ENCODE measurements around the gene LYVE1. TPM values are rescaled to one million over a fixed set of nuclear protein-coding genes. Genes with fewer than 3 reads are reported as not detected.

The LYVE1 gene
- total RNA-seq, 1 donor from 2014 or later: not detected

DNA sequence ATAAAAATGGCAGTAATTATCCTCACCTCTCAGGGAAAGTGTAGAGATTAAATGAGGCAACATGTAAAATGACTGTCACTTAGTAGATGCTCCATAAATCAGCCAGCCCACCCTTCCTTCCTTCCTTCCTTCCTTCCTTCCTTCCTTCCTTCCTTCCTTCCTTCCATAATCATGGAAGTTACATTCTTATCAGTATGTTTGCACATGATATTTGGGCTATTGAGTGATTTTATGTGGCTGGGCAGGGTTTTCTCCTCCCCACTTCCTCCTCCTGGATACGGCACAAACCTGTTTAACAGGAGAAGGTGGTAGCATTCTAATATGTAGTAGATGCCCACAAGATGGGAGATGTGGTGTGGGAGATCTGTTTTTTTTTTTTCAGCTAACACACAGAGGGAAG is 11.9 kb downstream of the LYVE1 start:
- H3K27me3 ChIP-seq (ENCODE audit: control insufficient read depth, insufficient read depth, low read length): no peaks in the 10 kb centered on the region
- no peak overlapping the region for H3K4me3 ChIP-seq (ENCODE audit: low read depth, low read length)
- TF ChIP-seq, protein P1, sequence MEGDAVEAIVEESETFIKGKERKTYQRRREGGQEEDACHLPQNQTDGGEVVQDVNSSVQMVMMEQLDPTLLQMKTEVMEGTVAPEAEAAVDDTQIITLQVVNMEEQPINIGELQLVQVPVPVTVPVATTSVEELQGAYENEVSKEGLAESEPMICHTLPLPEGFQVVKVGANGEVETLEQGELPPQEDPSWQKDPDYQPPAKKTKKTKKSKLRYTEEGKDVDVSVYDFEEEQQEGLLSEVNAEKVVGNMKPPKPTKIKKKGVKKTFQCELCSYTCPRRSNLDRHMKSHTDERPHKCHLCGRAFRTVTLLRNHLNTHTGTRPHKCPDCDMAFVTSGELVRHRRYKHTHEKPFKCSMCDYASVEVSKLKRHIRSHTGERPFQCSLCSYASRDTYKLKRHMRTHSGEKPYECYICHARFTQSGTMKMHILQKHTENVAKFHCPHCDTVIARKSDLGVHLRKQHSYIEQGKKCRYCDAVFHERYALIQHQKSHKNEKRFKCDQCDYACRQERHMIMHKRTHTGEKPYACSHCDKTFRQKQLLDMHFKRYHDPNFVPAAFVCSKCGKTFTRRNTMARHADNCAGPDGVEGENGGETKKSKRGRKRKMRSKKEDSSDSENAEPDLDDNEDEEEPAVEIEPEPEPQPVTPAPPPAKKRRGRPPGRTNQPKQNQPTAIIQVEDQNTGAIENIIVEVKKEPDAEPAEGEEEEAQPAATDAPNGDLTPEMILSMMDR (IDR thresholded peaks at IDR 0.05; ENCODE audit: insufficient read depth, low read length, poor library complexity, severe bottlenecking): no peak
- no peak for DNase-seq (ENCODE audit: low read depth)
- no peaks in the 10 kb centered on the region for H3K36me3 ChIP-seq (ENCODE audit: control insufficient read depth, insufficient read depth, low read length)

DNA sequence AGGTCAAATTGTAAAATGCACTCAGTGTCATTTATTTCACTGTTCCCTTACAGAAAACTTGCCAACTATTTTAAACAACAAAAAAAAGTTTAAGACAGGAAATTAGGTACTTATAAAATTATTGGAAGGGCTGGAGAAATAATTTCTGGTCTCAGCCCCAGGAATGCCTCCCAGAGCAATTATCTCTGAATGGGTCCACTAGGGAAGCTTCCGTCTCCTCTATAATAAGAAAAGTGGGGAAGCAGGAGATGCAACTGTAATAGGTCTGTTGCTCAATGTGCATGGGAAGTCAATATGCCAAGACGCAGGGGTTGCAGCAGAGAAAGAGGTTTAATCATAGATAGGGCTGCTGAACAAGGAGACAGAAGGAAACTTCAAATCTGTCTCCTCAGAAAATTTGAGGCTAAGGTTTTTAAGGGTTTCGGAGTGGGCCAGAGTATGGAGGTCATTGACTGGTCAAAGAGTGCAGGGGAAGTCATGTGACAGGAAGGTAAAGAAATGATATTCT is 16.6 kb downstream of the LYVE1 start:
- TF ChIP-seq, protein P1 (IDR thresholded peaks at IDR 0.05; ENCODE audit: insufficient read depth, low read length, poor library complexity, severe bottlenecking): no peak
- Histone ChIP-seq H3K36me3 (ENCODE audit: control insufficient read depth, insufficient read depth, low read length) (no peaks in the 10 kb centered on the region), H3K27me3 (ENCODE audit: control insufficient read depth, insufficient read depth, low read length) (no peaks in the 10 kb centered on the region), H3K4me3 (ENCODE audit: low read depth, low read length) (no peak overlapping the region)
- no peak for DNase-seq (ENCODE audit: low read depth)

DNA sequence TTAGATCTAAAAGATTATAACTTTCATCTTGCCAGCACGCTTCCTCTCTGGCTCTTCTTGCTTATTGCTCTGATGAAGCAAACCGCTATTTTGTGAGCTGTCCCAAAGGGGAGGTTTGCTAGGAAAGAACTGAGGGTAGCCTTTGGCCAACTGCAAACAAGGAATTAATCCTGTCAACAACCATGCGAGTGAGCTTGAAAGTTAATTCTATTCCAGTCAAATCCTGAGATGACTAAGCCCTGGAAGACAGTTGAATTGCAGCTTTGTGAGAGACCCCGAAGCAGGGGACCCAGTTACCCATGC is 17.2 kb downstream of the LYVE1 start:
- no peak for DNase-seq (ENCODE audit: low read depth)
- Histone ChIP-seq H3K27me3 (ENCODE audit: control insufficient read depth, insufficient read depth, low read length) (no peaks in the 10 kb centered on the region), H3K36me3 (ENCODE audit: control insufficient read depth, insufficient read depth, low read length) (no peaks in the 10 kb centered on the region), H3K4me3 (ENCODE audit: low read depth, low read length) (no peak overlapping the region)
- TF ChIP-seq, protein P1 (IDR thresholded peaks at IDR 0.05; ENCODE audit: insufficient read depth, low read length, poor library complexity, severe bottlenecking): no peak

DNA sequence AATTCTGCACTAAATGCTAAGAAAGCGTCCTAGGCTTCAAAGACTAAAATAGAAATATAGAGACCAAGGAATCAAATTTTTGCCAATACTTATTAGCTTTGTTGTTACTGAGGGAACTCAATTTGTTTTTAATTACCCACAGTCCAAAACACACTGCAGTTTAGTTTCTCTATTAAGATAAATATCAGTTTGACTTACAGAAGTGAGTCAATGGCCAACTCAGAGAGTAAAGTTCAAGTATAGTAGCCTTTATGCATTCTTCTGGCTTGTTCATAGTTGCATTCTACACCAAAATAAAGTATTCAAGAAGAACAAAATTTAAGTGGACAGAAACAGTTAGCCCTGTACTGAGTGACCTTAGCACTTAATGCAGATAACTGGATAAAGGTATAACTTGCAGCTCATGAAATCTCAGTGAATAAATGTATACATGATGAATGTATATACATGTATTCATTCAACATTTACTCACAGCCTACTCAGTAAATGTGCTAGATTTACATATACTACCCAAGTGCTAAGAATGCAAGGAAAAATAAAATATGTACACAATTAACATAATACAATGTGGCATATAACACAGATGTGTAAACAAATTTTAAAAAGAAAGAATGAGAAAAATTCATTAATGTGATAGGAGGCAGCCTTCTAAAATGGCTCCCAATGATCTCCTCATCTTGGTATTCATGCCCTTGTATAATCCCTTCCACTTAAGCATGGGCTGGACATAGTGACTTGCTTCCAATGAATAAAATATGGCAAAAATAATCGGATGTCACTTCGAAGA is 17.8 kb downstream of the LYVE1 start:
- no peaks in the 10 kb centered on the region for H3K36me3 ChIP-seq (ENCODE audit: control insufficient read depth, insufficient read depth, low read length)
- no peak overlapping the region for H3K4me3 ChIP-seq (ENCODE audit: low read depth, low read length)
- no peaks in the 10 kb centered on the region for H3K27me3 ChIP-seq (ENCODE audit: control insufficient read depth, insufficient read depth, low read length)
- TF ChIP-seq, protein P1 (IDR thresholded peaks at IDR 0.05; ENCODE audit: insufficient read depth, low read length, poor library complexity, severe bottlenecking): no peak
- no peak for DNase-seq (ENCODE audit: low read depth)

DNA sequence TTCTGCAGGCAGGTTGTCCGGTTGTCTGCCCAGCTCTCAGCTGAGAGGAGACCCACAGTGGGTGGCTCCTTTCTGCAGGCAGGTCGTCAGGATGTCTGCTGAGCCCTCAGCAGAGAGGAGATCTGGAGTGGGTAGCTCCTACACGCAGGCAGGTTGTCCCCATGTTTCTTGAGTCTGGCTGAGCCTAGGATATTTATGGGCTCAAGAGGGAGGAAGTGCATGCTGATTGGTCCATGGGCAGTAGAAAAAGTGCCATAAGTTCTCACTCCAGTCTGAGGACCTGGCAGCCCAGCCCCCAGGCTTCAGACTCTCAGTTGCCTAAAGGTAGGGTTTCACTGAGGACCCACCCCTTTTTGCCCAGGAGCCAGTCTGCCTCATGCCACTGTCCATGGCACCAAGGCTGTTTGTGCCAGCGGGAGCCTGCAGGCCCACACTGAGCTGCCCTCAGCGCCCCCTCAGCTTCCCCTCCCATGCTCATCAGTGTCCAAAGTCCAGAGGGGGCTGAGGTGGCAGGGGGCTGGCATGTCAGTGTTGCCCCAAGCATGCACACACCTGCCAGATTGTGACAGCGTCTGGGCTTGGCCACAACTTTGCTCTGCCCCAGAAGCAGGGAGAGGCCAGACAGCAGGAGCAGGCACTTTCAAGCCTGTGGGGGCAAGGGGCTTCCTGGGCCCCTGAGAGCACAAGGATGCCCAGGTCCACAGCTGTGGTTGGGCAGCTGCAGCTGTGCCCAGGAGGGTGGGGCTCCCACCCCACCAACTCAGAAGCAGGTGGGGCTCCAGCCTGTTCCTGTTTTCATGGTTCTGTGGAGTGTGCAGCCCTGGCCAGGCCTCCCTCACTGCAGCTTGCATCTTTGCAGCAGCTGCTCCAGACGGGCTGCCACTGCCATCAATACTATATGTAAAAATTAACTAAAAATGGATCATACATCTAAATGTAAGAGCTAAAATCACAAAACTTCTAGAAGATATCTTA is 23.7 kb downstream of the LYVE1 start:
- H3K36me3 ChIP-seq (ENCODE audit: control insufficient read depth, insufficient read depth, low read length): no peaks in the 10 kb centered on the region
- DNase-seq (ENCODE audit: low read depth): no peak
- TF ChIP-seq, protein P1 (IDR thresholded peaks at IDR 0.05; ENCODE audit: insufficient read depth, low read length, poor library complexity, severe bottlenecking): no peak
- no peaks in the 10 kb centered on the region for H3K27me3 ChIP-seq (ENCODE audit: control insufficient read depth, insufficient read depth, low read length)
- H3K4me3 ChIP-seq (ENCODE audit: low read depth, low read length): no peak overlapping the region
